ENCODE results near the gene RICTOR.

Gene RICTOR

DNA sequence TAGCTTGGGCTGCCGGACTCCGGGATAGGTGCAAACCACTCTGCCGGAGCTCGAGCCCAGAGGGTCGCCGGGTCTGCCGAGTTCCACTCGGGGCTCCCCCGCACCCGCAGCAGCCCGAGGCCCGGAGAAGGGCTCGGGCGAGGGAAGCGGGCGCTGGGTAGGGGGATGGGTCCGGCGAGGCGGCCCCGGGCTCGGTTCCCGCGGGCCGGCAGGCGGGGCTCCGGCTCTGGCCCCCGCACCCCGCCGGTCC is 507 bp downstream of the RICTOR start:
- H3K4me3 ChIP-seq (replicated peaks; ENCODE audit: low read depth, low read length), result peak overlapping the region; percentile 86
- TF ChIP-seq, protein P1, sequence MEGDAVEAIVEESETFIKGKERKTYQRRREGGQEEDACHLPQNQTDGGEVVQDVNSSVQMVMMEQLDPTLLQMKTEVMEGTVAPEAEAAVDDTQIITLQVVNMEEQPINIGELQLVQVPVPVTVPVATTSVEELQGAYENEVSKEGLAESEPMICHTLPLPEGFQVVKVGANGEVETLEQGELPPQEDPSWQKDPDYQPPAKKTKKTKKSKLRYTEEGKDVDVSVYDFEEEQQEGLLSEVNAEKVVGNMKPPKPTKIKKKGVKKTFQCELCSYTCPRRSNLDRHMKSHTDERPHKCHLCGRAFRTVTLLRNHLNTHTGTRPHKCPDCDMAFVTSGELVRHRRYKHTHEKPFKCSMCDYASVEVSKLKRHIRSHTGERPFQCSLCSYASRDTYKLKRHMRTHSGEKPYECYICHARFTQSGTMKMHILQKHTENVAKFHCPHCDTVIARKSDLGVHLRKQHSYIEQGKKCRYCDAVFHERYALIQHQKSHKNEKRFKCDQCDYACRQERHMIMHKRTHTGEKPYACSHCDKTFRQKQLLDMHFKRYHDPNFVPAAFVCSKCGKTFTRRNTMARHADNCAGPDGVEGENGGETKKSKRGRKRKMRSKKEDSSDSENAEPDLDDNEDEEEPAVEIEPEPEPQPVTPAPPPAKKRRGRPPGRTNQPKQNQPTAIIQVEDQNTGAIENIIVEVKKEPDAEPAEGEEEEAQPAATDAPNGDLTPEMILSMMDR (IDR thresholded peaks at IDR 0.05; ENCODE audit: low read length, missing control alignments), result no peak
- DNase-seq (ENCODE audit: low read depth), result no peak

DNA sequence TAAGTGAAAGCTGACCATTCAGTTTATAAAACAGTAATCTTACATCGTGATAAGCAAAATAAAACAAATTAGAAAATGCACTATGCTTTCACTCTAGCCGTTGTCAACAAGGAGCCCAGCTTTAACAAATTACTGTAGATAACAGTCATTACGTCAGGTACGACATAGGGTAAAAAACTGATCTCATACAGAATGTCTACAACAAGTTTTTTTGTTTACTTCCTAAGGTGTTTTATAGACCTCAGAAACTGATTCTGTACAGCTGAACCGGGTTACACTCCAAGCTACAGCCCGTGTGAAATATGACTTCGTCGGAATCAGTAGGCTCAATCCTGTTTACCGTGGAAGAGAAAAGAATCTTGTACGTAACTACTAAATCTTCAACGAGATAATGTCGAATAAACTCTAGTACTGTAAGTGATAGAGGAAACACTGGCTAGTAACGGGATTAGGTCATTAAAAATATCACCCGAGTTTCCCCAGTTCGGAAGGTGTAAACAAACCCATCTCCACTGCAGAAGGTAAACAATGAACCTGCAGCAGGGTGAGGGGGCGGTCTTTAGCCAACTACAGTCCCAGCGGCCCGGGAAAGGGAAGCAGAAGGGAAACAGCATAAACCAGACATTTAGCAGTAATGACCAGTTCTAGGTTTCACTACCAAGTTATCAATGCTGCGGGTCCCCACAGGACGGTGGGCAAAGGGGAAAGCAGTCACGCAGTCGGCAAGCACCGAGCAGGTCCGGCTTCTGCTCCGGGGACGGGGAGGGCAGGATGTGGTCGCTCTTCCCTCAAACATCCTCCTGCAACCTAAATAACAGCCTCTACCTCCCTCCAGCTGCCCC is 1.1 kb downstream of the RICTOR start:
- peak overlapping the region; percentile 86 for H3K4me3 ChIP-seq (replicated peaks; ENCODE audit: low read depth, low read length)
- TF ChIP-seq, protein P1 (IDR thresholded peaks at IDR 0.05; ENCODE audit: low read length, missing control alignments), result no peak
- peak; percentile 35 for DNase-seq (ENCODE audit: low read depth)

DNA sequence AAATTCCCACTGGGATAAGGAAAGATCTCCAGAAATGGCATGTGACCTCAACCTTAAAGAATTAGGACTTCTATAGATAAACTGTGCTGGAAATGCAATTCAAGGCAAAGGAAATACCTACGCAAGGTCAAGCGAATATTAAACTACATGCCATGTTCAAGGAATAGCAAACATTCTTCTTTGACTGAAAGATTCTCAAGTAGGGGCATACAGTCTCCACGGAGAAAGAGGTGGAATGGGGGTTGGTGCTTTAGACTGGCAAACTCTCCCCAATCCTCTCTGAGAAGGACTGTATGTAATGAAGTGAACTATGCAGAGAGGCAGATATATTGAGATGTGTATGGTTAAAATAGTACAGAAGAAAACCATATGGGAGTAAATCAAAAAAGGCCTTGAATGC is 6.1 kb downstream of the RICTOR start:
- no peak overlapping the region for H3K4me3 ChIP-seq (replicated peaks; ENCODE audit: low read depth, low read length)
- DNase-seq (ENCODE audit: low read depth), result no peak
- TF ChIP-seq, protein P1 (IDR thresholded peaks at IDR 0.05; ENCODE audit: low read length, missing control alignments), result no peak

DNA sequence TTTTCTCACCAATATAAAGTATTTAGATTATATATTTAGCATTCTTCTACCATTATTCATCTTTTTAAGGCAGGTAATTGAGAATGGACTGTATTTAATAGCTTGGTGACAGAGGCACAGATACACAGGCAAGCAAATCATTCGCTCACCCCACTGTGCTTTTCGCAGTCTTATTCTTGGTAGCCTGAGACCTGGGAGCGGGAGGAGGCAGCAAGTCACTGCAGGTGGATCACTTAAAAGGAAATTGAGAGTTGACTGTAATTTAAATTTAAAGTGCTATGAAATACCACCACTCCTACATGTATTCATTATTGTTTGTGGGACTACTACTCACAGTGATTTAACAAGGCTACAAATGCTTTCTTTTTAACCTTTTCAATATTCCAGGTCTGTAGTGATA is 9.7 kb downstream of the RICTOR start:
- no peak for DNase-seq (ENCODE audit: low read depth)
- TF ChIP-seq, protein P1 (IDR thresholded peaks at IDR 0.05; ENCODE audit: low read length, missing control alignments), result no peak
- no peak overlapping the region for H3K4me3 ChIP-seq (replicated peaks; ENCODE audit: low read depth, low read length)

DNA sequence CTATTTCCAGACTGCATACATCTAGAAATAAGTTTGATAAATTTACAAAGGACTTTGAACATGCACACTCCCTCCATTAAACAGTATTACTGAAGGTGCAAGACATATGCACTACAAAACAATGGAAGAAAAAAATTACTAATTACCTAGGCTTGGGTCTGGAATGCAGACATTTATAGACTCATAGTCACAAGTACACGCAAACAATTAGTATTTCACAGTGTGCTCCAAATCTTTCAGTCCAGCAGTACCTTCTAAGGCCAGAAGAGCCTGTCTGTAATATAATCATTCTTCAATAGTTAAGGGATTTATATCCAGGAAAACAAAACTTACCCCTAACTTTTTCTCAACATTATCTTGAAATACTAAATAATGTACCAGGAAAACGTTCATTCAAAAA is 11.2 kb downstream of the RICTOR start:
- TF ChIP-seq, protein P1 (IDR thresholded peaks at IDR 0.05; ENCODE audit: low read length, missing control alignments), result no peak
- H3K4me3 ChIP-seq (replicated peaks; ENCODE audit: low read depth, low read length), result no peak overlapping the region
- DNase-seq (ENCODE audit: low read depth), result no peak

DNA sequence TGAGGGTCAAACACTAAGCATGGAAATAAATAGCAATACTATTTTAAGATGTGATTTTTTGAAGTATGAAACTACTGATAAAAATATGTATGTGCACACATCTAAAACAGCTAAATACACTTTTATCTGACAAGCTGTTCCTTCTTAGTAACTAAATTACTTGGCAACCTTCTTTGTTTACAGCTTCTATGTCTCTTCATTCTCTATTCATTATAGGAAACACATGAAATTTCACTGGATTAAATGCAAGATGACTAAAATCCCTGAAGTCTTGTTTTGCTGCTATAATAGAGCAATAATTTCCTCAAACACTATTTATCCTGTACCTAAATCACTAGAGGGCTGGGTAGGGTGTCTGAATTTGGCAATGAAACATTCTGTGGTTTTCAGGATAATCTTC is 11.7 kb downstream of the RICTOR start:
- no peak overlapping the region for H3K4me3 ChIP-seq (replicated peaks; ENCODE audit: low read depth, low read length)
- TF ChIP-seq, protein P1 (IDR thresholded peaks at IDR 0.05; ENCODE audit: low read length, missing control alignments), result no peak
- no peak for DNase-seq (ENCODE audit: low read depth)

DNA sequence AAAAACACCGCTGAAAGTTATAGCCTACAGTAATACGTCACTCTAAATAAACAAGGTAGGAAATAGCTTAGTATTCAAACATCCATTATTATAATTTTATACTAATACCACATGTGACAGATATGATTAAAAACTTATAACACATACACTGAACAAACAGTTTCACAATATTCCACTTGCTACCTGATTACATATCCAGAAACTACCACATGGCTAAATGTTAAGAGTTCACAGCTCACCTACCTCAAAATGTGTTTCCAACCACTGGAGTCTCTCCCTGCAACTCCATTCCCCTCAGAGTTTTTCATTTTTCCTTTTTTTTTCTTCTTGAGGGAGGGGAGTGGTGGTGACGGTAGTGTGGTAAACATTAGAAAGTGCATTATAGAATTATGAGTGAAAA is 12.1 kb downstream of the RICTOR start:
- TF ChIP-seq, protein P1 (IDR thresholded peaks at IDR 0.05; ENCODE audit: low read length, missing control alignments), result no peak
- no peak for DNase-seq (ENCODE audit: low read depth)
- no peak overlapping the region for H3K4me3 ChIP-seq (replicated peaks; ENCODE audit: low read depth, low read length)

Data from fibroblast of pulmonary artery (primary cell).